ENCODE results near the gene MOSPD3. TPM values are rescaled to one million over a fixed set of nuclear protein-coding genes. Genes with fewer than 3 reads are reported as not detected.

MOSPD3 gene
- total RNA-seq, 4 donors from 2014 or later: 18.0 to 35.5 (median 28.5) TPM

- DNase-seq (ENCODE audit: low spot score in 2 of 2): peak in 1 of 2 donors; percentile 79
- 26% methylated on average over 46 of the region's 68 CpGs for WGBS
- Histone ChIP-seq H3K27me3 (no peaks in the 10 kb centered on the region), H3K27ac (peak overlapping the region; percentile 81), H3K4me3 (peak overlapping the region; percentile 78), H3K9me3 (no peaks in the 10 kb centered on the region), H3K36me3 (no peaks in the 10 kb centered on the region), H3K4me1 (peaks cover 39% of the 10 kb centered on the region)
- TF ChIP-seq EP300 (IDR thresholded peaks at IDR 0.05) (no peak), POLR2AphosphoS5 (IDR thresholded peaks at IDR 0.05) (no peak), CTCF (IDR thresholded peaks at IDR 0.05) (no peak), POLR2A (IDR thresholded peaks at IDR 0.05) (no peak)
These were observed 7.1 kb upstream of the MOSPD3 start for GRCh38 chr7:100604976-100605911.

GRCh38 chr7:100606313-100606712, 6.0 kb upstream of the MOSPD3 start:
- Histone ChIP-seq H3K27me3 (no peaks in the 10 kb centered on the region), H3K27ac (no peak overlapping the region), H3K9me3 (no peaks in the 10 kb centered on the region), H3K36me3 (no peaks in the 10 kb centered on the region), H3K4me3 (no peak overlapping the region), H3K4me1 (peaks cover 36% of the 10 kb centered on the region)
- DNase-seq (ENCODE audit: low spot score in 2 of 2): no peak
- 88% methylated on average over 12 of the region's 12 CpGs for WGBS
- TF ChIP-seq EP300 (IDR thresholded peaks at IDR 0.05): no peak
- TF ChIP-seq POLR2A (IDR thresholded peaks at IDR 0.05): no peak
- no peak for TF ChIP-seq CTCF (IDR thresholded peaks at IDR 0.05)
- no peak for TF ChIP-seq POLR2AphosphoS5 (IDR thresholded peaks at IDR 0.05)

- H3K9me3 ChIP-seq: no peaks in the 10 kb centered on the region
- H3K4me3 ChIP-seq: no peak overlapping the region
- peaks cover 31% of the 10 kb centered on the region for H3K4me1 ChIP-seq
- H3K36me3 ChIP-seq: no peaks in the 10 kb centered on the region
- TF ChIP-seq CTCF (IDR thresholded peaks at IDR 0.05) (no peak), EP300 (IDR thresholded peaks at IDR 0.05) (no peak), POLR2A (IDR thresholded peaks at IDR 0.05) (no peak), POLR2AphosphoS5 (IDR thresholded peaks at IDR 0.05) (no peak)
- H3K27ac ChIP-seq: no peak overlapping the region
- WGBS: 91% methylated on average over 8 of the region's 8 CpGs
- H3K27me3 ChIP-seq: no peaks in the 10 kb centered on the region
- DNase-seq (ENCODE audit: low spot score in 2 of 2): no peak
These were observed 5.2 kb upstream of the MOSPD3 start for GRCh38 chr7:100607111-100607510.

GRCh38 chr7:100609958-100610357, 2.4 kb upstream of the MOSPD3 start:
- no peaks in the 10 kb centered on the region for H3K27me3 ChIP-seq
- TF ChIP-seq CTCF (IDR thresholded peaks at IDR 0.05): no peak
- no peak for TF ChIP-seq POLR2A (IDR thresholded peaks at IDR 0.05)
- no peak for TF ChIP-seq EP300 (IDR thresholded peaks at IDR 0.05)
- no peak for TF ChIP-seq POLR2AphosphoS5 (IDR thresholded peaks at IDR 0.05)
- no peak overlapping the region for H3K27ac ChIP-seq
- no peaks in the 10 kb centered on the region for H3K36me3 ChIP-seq
- no peaks in the 10 kb centered on the region for H3K9me3 ChIP-seq
- peaks cover 26% of the 10 kb centered on the region for H3K4me1 ChIP-seq
- WGBS: 95% methylated on average over 5 of the region's 5 CpGs
- no peak for DNase-seq (ENCODE audit: low spot score in 2 of 2)
- H3K4me3 ChIP-seq: no peak overlapping the region

- DNase-seq (ENCODE audit: low spot score in 2 of 2): no peak
- WGBS: 0% methylated on average over 1 of the region's 29 CpGs
- peak overlapping the region; percentile 90 for H3K4me3 ChIP-seq
- H3K27ac ChIP-seq: peak overlapping the region; percentile 91
- H3K4me1 ChIP-seq: peaks cover 17% of the 10 kb centered on the region
- H3K9me3 ChIP-seq: no peaks in the 10 kb centered on the region
- H3K36me3 ChIP-seq: no peaks in the 10 kb centered on the region
- TF ChIP-seq CTCF (IDR thresholded peaks at IDR 0.05): no peak
- no peak for TF ChIP-seq EP300 (IDR thresholded peaks at IDR 0.05)
- TF ChIP-seq POLR2AphosphoS5 (IDR thresholded peaks at IDR 0.05): no peak
- TF ChIP-seq POLR2A (IDR thresholded peaks at IDR 0.05): no peak
- H3K27me3 ChIP-seq: no peaks in the 10 kb centered on the region
These were observed 520 bp downstream of the MOSPD3 start for GRCh38 chr7:100612730-100613390.
